SK-N-MC (cell line): ENCODE measurements around the gene DHRS13.

Experiments
- EZH2 ChIP-seq: fragments of 200-600 bp; sonication (generic); IDR thresholded peaks from one replicate; pipeline ENCODE4 v1.6.1; 2017; ENCODE audit warnings: antibody characterized with exemption
- FOXP2 ChIP-seq: optimal IDR thresholded peaks from 2 replicates; pipeline ENCODE3; 2011; ENCODE audit warnings: mild to moderate bottlenecking, moderate library complexity; ENCODE audit not compliant: insufficient read depth; ENCODE audit errors: extremely low read length, control extremely low read depth
- POLR2AphosphoS5 ChIP-seq: IDR thresholded peaks from 2 replicates; pipeline ENCODE4 v1.6.1; 2012; ENCODE audit warnings: mild to moderate bottlenecking, low read depth, low read length, borderline replicate concordance

- TF ChIP-seq EZH2 (no peak), POLR2AphosphoS5 (no peak), FOXP2 (no peak)
These were observed 42.2 kb upstream of the DHRS13 start for GRCh38 chr17:28944862-28945741.
